HG02938 (cell line): Measurements from ENCODE around the gene FOLR1.

ENCODE experiments used
- ATAC-seq: cut with Tn5 transposase; IDR thresholded peaks from one replicate; pipeline ENCODE4 v1.9.1; 2021; ENCODE audit warnings: mild to moderate bottlenecking, moderate library complexity; ENCODE audit not compliant: unreplicated experiment

FOLR1 gene

DNA sequence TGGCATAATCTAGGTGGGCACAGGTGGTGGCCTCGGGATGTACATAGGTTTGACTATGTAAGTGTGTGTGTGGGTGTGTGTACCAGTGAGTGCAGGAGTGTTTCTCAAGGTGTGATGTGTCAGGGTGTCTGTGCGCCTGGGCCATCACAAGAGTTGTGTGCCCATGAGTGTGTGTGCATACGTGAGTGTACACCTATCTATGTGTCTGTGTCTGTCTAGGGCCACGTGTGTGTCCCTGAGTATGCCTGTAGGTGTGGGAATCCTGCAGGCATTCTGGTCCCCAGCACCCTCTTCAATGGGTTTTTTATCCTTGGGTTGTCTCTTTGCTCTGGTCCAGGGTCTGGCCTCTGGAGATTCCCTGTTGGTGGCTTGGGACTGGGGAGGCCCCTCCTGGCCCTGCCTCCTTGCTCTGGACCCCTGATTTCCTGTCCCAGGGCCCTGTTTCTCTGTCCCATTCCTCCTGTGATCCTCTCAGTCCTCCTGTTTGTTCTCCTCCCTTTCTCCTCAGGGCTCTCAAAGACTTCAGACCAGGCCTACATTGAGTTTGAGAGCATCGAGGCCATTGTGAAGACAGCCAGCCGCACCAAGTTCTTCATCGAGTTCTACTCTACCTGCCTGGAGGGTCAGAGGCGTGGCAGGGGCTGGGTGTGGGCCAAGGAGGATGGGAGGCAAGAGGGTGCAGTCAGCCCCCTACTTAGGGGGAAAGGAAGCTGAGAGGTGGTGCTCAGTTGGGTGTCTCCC, 42.0 kb downstream of the FOLR1 start:
- ATAC-seq: no peak

DNA sequence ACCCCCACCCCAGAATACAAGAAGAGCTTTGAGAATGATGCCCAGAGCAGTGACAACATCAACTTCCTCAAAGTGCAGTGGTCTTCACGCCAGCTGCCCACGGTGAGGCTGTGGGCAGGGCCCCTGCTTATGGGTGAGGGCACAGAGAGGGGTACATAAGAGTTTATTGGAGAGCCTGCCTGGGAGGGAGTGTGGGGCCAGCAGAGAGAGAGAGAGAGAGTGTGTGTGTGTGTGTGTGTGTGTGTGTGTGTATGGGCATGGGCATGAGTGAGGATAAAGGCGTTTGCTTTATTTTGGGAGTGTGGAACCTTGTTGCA, 42.5 kb downstream of the FOLR1 start:
- no peak for ATAC-seq

DNA sequence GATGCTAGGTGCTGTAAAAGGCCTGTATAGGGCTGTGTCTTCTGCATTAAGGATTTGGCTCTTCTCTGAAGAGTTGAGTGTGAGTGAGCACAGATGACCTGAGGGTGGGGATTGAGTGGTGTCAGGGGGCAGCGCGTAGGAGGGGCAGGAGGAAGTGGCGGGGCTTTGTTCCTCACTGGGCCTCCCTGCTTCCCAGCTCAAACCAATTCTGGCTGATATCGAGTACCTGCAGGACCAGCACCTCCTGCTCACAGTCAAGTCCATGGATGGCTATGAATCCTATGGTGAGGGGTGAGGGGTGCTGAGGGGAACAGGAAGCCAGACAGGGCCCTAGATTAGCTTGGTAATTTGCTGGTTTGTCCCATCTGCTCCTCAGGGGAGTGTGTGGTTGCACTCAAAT, 43.0 kb downstream of the FOLR1 start:
- no peak for ATAC-seq

DNA sequence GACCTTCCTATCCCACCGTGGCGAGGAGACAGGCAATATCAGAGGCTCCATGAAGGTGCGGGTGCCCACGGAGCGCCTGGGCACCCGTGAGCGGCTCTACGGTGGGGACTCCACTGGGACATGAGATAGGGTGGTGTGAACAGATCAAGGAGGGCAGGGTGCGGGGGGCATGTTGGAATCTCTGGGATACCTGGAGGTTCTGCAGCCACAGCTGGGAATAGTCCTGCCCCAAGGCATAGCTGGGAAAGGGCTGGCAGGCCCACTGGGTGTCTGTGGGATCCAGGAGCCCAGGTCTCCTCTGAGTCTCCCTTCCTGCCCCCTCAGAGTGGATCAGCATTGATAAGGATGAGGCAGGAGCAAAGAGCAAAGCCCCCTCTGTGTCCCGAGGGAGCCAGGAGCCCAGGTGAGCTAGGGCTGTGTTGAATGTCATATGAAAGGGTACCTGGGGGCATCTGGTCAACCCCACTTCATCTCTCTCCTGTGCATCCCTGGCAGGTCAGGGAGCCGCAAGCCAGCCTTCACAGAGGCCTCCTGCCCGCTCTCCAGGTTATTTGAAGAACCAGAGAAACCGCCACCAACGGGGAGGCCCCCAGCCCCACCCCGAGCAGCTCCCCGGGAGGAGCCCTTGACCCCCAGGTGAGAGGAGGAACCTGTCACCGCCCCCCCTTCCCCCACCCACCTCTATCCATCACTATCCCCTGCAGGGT, 43.6 kb downstream of the FOLR1 start:
- ATAC-seq: no peak

DNA sequence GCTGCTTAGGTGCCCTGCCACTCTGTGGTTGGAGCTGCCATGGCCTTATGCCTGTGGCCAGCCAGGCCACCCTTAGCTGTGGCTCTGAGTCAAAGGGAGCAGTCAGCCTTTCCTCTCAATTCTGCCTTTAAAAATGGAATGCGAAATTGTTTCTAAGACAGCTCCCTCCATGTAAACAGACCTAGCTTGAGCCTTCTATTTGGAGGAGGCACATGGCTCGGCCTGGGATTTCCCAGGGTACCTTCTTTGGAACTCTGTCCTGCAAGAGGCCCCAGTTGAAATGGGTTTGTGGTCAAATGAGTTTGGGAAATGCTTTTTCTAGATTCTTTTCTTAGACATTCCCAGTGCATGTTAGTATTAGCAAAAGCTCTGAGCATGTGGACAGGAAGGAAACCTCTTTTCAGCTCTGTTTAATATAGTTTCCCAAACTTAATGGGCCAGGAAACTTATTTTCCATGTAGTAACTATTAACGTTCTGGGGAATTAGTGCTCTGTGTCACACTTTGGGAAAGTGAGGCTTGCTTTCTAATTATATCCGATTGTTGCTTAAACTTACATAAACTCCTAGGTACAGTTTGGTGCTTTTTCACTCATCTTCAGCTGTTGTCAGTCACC, 44.2 kb downstream of the FOLR1 start:
- ATAC-seq: no peak

DNA sequence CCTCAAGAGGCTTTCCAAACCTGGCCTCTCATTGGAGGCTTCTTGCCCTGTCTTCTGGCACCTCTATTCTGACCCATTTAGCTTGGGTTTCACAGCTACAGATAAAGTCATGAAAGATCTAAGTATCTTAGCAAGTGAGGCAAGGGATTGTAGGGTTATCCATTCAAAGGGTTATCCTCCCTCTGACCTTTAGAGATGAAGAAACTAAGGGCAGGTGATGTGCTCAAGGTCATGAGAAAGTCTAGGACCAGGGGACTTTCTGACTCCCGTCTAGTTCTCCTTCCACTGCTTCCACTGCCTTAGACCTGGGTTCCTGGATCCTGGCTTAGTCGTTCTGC, 44.8 kb downstream of the FOLR1 start:
- ATAC-seq: no peak

DNA sequence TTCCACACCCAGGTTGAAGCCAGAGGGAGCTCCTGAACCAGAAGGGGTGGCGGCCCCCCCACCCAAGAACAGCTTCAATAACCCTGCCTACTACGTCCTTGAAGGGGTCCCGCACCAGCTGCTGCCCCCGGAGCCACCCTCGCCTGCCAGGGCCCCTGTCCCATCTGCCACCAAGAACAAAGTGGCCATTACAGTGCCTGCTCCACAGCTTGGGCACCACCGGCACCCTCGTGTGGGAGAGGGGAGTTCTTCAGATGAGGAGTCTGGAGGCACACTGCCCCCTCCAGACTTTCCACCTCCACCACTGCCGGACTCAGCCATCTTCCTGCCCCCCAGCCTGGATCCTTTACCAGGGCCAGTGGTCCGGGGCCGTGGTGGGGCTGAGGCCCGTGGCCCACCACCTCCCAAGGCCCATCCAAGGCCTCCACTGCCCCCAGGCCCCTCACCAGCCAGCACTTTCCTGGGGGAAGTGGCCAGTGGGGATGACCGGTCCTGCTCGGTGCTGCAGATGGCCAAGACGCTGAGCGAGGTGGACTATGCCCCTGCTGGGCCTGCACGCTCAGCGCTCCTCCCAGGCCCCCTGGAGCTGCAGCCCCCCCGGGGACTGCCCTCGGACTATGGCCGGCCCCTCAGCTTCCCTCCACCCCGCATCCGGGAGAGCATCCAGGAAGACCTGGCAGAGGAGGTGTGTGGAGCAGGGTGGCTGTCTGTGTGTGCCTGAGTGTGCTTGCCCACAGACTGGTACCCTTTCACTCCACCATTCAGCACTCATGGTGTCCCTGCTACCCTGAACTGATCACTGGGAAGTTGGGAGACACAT, 45.4 kb downstream of the FOLR1 start:
- no peak for ATAC-seq

DNA sequence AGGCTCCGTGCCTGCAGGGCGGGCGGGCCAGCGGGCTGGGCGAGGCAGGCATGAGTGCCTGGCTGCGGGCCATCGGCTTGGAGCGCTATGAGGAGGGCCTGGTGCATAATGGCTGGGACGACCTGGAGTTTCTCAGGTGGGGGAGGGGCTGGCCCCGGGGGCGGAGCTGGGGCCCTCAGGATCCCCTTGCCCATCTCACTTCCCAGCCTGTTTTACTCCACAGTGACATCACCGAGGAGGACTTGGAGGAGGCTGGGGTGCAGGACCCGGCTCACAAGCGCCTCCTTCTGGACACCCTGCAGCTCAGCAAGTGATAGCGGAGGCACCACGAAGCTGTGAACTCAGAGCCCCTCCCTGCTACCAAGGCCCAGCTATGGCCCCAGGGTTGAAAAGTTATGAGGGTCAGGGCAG, 46.1 kb downstream of the FOLR1 start:
- no peak for ATAC-seq

DNA sequence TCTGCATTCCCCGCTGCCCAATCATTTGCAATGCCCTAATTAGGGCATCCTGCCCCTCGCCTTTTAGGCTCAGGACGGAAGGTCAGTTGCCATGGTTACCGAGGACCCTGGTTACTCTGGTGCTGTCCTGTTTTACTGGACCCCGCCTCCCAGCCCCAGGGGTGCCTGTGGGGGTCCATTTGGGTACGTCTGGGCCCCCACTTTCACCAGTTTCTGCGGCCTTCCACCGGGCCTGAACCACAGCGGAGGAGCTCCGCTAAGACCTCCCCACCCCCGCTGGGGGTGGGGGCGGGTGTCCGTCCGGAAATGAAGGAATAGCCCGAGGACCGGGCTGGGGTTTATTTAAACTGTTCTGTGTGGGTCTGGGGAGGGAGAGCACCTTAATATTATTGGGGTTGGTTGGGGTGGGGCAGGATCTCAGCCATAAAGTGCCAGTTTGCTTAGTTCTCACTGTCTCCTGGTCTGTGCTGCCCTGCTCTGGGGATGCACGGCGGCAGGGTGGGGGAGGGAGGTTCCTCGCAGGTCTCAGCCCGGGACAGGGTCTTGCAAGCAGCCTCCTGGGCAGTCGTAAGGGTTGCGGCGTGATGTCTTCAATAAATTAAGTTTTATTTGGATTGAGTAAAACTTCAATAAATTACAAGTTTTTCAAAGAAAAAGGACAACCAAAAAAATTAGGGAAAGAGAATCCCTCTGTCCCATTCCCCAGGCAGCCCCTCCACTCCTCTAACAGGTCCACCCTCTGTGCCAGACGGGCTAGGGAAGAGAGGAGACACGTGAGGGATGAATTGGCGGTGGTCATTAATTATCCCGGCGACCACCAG, 46.8 kb downstream of the FOLR1 start:
- no peak for ATAC-seq

DNA sequence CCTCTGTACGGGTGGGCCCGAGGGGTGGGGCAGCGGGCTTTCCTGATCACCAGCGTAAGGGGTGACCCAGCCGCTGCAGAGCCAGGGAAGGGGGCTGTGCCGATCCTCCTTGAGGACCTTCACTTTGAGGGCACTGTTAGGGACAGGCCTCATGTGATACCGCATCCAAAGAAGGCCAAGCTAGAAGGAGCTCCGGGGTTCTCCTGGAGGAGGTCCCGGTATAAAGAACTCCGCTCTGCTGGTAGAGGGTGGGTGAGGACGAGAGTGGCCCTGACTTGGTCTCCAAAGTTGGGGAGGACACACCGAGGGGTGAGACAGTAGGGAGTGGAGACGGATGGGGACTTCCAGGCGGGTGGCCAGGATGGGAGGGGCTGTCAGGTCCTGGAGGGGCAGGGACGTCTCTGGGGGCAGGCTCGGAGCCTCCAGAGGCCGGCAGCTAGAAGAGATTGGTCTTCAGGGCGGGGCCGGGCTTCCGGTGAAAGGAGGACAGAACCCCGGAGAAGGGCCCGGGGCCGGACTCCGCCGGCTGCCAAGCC, 47.4 kb downstream of the FOLR1 start:
- no peak for ATAC-seq

DNA sequence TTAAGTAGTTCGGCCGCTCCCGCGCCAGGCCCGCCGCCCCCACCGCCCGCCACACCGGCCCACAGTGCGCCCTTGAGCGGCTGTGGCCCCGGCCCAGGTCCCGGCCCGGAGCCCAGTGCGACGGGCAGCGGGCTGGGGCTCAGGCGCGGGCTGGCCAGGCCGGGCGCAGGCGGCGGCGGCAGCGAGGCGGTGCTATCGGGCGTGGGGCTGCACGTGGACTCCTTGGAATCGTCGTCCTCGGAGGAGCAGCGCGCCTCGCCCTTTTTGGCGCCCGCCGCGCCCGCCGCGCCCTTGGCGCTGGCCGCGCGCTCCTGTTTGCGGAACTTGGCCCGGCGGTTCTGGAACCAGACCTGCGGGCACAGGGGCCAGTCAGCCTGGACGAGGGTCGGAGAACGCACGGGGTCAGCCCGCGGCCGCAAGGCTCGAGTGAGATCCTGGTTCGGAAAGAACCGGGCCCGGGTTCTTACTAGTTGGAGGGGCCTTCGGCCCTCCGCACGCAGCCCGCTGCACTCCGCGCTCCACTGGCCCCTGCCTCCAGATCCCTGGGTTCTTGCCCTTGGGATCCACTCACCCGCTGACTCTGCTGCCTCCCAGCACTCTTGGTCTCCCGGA, 48.0 kb downstream of the FOLR1 start:
- ATAC-seq: no peak

DNA sequence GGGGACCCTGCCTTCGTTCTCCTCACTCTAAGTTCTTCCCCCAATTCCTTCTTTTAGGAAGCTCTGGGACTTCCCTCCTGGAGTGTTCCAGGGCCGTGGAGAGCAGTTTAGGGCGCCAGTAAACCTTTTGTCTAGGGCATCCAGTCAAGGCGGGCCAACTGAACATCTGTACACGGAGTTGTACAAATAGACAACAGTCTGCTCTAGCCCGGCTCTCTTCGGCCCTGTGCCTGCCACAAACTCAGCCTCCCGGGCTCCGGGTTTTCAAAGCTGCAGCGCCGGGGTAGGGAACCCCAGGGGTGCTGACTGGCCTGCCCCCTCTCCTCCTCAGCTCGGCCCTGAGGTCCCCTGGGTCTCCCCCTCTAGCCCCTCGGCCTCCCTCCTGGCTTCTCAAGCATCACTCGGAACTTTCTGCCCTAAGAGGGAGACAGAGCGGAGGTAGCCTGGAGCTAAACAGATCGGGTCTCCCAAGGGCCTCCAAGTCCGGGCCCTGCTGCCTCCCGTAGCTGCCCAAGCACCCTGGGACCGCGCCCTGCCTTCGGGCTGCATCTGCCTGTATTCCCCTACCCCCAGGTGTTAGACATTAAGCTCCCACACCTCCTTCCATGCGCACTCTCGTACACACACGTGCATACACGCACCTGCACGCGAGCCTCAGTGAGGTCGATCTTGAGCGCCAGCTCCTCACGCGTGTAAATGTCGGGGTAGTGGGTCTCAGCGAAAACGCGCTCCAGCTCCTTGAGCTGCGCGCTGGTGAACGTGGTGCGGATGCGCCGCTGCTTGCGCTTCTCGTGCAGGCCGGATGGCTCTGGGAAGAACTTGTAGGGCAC, 48.7 kb downstream of the FOLR1 start:
- ATAC-seq: no peak

DNA sequence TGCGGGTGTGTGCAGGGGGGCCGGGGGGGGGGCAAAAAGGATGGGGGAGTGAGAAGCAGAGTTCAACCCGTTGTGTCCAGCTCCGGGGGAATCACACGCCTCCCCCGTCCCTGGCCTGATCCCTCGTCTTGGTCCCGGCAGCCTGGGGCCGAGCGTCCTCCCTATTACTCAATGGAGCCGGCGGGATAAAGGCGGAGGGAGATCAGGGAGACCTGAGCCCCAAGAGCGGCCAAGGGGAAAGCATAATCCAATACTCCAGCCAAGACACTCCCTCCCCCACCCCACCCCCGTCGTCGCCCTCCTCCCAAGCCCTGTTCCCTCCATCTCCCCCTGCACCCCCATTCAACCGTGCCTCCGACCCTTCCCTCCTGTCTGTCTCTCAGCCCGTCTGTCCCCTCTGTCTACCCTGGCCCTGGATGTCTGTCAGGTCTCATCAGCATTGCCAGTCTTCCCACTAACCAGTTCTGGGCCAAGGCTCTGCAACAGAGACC, 49.4 kb downstream of the FOLR1 start:
- ATAC-seq: no peak

DNA sequence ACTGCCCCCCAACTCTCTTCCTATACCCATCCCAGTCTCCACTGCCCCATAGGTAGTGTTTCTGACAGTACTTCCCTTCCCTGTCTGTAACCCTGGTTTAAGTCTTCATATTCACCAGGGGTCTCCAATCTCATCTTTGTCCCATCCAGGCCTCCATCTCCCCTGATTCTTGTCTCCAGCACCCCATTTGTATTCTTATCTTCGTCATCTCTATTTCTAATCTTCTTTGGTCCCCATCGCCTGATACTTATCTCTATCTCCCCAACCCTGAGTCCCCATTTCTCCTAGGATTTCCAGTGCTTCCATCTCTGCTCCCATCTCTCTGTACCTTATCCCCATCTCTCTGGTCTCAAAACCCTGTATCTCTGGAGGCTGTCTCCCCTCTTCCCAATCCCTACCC, 50.2 kb downstream of the FOLR1 start:
- no peak for ATAC-seq

DNA sequence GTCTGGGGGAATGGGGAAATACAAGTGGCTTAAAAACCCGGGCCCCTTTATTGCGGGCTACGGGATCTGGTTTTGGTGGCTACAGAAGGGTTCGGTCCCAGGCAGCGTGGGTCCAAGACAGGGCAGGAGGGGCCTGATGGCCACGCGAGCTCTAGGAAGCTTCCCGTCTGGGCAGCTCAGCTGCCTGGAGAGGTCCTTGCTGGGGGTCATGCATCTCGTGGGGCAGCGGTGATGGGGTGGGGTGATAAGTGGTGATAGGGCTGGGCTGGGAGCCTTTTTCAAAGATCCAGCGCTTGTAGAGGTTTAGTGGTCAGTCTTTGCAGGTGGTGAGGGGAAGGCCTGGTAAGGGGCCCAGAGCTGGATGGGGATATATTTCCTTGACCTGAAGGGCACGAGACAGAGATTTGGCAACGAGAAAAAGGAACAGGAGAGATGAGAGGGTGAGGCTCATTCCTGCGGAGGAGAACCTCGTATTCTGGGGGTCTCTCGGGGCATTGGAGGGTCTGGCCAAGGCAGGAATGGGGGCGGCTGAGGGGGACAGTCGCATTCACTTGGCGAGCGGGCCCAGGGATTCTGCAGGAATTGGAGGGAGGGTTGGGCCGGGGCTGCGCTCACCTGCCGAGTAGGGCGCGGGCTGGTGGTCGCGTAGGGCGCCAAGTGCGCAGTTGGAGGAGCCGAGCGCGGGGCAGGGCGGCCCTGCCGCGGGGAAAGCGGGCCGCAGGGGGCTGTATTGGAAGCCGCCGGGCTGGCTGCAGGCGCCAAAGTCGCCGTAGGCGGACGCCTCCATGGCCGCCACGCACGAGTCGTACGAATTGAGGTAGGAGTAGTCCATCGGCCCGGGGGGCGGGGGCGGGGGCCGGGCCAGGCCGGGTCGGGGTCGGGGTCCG, 51.5 kb downstream of the FOLR1 start:
- no peak for ATAC-seq

DNA sequence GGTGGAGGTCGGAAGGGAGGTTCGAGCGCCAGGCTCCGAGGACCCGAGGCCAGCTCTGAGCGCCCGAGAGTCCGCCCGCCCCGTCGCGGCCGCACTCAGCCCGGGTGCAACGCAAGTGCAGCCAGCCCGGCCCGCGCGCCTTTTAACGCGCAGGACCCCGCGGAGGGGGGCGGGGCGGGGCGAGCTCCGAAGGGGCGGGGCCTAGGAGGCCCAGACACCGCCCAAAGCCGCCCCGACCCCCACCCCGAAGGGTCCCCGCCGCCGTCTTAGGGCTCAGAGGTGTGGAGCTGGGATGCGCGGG, 52.1 kb downstream of the FOLR1 start, which contains the start of gene PHOX2A:
PHOX2A (minus strand) TSS at position 117 of the 301 bp plus-strand sequence. CDS start 172 bp downstream, outside the sequence.
- ATAC-seq: no peak

DNA sequence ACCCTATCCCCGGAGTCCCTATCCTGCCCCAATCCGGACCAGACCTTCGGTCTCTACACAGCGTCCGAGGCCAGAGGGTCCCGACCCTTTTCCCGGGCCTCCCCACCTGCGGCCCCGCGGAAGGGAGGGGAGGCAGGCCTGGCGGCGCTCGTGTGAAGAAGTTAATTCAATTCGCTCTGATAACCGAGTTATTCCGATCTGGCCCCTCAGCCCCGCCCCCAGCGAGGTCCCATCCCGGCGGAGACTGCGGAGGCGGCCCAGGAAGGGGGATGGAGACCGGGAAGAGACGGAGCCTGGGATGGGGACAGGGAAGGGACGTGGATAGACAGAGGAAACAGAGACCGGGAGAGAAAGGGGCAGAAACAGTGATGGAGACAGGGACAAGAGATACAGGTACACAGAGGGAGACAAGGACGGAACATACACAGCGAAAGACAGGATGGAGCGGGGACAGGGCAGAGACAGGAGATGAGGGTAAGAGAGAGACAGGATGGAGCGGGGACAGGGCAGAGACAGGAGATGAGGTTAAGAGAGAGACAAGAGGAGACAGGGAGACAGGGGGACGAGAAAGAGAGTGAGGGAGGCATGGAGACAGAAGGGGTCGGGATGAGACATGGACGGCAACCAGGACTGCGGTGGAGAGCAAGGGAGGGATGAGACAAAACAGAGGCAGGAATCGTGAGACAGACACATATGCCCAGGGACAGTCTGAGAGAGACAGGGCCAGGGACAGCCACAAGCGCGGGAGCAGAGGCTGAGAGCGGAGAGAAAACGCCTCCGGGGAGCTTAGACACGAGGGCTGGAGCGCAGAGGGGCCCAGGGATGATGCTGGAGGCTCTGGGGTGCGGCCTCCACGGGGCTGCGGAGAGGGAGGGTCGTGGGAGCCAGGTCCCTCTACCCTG, 52.7 kb downstream of the FOLR1 start:
- no peak for ATAC-seq
